C4-2B (cell line): ENCODE results near the gene SEC24B.

Experiments used
- H3K27ac ChIP-seq: fragments of 450-650 bp; 2 replicates; pipeline ENCODE4 v1.5.1; 2017
- CTCF ChIP-seq: fragments of 450-650 bp; conservative IDR thresholded peaks from 2 replicates; pipeline ENCODE4 v1.5.1; 2017; ENCODE audit warnings: mild to moderate bottlenecking
- ZFX ChIP-seq: fragments of 450-650 bp; IDR thresholded peaks from 2 replicates; pipeline ENCODE4 v1.6.1; 2017

SEC24B gene

GRCh38 chr4:109589119-109589518, 155.5 kb downstream of the SEC24B start:
- TF ChIP-seq CTCF: no peak
- TF ChIP-seq ZFX: no peak
- H3K27ac ChIP-seq: no peak overlapping the region; the same call in 1 of the 2 replicates

- TF ChIP-seq CTCF (no peak), ZFX (no peak)
These were observed 156.0 kb downstream of the SEC24B start for GRCh38 chr4:109589605-109590004.

More at GRCh38 chr4:109589605-109590004, 156.0 kb downstream of the SEC24B start:
- H3K27ac ChIP-seq: no peak overlapping the region; the same call in 1 of the 2 replicates
